HG03103 (cell line): ENCODE results near the gene PATE1.
"Not testable (repeated sequence)": the region's sequence is repeated elsewhere in the genome, so short reads cannot be mapped to it uniquely, and the experiment has no call there.

Experiments
- ATAC-seq: cut with Tn5 transposase; IDR thresholded peaks from one replicate; pipeline ENCODE4 v1.9.1; 2021; ENCODE audit warnings: low read depth; ENCODE audit not compliant: unreplicated experiment

The PATE1 gene, protein sequence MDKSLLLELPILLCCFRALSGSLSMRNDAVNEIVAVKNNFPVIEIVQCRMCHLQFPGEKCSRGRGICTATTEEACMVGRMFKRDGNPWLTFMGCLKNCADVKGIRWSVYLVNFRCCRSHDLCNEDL

DNA sequence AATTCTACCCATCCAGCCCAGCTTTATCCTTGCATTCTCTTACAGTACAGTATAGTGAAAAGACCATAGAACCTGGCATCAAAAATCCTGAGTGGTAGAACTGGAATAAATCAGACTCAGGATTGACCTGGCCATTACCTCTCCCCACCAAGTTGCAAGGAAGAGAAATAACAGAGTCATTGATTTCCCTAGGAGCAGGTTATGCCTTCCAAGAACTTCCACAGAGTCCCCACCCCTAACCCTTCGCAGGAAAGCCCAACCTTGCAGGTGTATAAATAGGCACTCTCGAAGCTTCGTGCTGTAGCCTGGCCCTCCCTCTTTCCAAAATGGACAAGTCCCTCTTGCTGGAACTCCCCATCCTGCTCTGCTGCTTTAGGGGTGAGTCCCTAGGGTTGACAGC is at the start of gene PATE1:
Gene PATE1 (plus strand): TSS at position 301 of the 400 bp plus-strand sequence. CDS start 26 bp downstream, at position 327.
- ATAC-seq, result no peak

DNA sequence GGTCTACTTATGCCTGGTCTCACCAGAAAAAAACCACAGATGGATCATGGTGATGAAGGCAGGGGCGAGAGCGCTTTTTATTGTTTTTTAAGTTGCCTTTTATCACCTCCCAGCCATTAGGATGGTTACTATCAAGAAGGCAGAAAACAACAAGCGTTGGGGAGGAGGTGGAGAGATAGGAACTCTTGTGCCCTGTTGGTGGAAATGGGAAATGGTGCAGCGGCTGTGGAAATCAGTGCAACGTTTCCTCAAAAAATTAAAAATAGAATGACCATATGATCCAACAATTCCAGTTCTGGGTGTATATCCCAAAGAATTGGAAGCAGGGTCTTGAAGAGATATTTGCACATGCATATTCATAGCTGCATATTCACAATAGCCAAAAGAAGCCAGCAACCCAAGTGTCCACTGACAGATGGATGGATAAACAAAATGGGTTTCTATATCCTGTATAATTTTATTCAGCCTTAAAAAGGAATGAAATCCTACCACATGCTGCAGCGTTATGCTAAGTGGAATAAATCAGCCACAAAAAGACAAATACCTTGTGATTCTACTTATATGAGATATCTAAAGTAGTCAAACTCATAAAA is 45.0 kb upstream of the PATE1 start:
- no peak for ATAC-seq

DNA sequence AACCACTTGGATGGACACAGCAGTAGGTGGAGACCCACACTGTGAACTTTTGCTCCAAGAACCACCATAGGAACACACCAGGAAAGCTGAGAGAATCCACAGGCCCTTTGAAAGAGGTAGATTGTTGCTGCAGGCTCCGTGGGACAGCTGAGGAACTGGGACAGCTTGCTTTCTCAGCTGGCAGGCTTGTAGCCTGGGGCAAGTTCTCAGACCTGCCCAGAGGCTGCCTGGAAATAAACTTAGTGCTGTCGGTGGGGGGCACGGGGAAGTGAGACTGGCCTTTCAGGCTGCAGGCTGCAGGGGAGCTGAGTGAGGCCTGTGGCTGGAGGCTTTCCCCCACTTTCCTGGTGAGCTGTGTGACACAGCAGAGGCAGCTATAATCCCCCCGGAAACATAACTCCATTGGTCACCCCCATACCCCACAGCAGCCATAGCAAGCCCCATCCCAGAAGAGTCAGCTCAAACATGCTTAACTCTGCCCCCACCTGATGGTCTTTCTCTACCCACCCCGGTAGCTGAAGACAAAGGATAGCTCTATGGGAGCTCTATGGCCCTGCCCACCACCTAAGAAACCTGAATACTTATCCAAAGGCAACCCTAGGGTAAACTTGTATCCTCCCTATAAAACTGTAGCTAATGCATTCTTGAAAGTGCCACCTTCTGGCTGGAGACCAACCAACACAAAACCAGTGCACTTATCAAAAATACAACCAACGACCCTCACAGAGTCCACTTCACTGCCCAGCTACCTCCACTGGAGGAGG is 44.0 kb upstream of the PATE1 start:
- ATAC-seq, result no peak

DNA sequence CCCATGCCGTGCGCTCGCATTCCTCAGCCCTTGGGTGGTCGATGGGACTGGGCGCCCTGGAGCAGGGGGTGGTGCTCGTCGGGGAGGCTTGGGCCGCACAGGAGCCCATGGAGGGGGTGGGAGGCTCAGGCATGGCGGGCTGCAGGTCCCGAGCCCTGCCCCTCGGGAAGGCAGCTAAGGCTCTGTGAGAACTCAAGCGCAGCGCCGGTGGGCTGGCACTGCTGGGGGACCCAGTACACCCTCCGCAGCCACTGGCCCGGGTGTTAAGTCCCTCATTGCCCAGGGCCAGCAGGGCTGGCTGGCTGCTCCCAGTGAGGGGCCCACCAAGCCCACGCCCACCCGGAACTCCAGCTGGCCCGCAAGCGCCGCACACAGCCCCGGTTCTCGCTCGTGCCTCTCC is 41.4 kb upstream of the PATE1 start:
- ATAC-seq, result not testable (repeated sequence)

DNA sequence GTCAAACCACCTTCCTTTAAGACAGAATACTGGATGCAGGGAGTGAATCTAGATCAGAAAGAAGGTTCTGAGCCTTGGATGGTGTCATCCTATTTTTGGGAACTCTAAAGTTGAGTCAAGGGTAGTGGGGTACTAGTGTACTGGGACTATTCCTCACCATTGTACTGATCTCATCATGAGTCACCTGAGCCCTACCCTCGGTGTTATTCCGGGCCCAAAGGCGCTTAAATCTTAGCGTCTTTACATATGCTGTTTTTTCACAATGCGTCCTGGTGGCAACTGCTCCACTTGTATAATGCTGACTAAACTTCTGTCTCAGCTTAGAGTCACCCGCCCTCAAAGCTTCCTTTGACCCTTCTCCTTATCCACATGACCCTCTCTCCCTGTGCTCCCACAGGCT is 25.3 kb upstream of the PATE1 start:
- no peak for ATAC-seq

DNA sequence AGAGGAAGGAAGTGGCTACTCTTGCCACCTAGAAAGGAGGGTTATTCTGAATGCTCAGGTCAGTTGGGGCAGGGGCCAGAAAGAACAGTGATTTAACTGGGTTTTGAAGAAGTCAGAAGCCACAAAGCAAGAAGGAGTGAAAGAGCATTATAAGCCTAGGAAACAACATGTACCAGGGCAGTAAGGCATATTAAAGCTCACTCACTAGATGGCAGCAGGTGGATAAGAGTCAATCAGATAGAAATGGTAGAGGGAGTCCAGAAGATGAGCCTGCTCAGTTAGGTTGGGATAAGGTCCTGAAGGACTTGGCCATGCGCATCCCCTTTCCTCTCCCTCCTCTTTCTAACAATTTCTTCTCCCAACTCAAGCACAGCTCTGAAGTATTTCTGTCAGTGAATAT is 22.0 kb upstream of the PATE1 start:
- ATAC-seq, result no peak

DNA sequence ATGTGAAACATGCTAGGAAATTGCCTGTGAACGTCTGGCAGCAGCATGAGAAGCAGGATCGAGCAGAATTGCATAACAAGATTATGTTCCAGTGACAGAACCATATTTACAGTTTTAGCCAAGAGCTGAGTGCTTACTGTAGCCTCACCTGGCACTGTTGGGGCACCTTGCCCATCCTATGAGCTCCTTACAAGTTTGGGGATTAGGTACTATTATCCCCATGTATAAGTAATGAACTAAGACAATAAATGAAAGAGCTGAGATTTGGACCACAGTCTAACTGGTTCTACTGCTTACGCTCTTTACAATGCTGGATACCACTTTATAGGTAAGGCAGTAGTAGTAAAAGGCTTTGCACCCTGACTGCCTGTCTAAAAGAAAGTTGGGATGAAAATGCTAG is 17.1 kb upstream of the PATE1 start:
- ATAC-seq, result no peak

DNA sequence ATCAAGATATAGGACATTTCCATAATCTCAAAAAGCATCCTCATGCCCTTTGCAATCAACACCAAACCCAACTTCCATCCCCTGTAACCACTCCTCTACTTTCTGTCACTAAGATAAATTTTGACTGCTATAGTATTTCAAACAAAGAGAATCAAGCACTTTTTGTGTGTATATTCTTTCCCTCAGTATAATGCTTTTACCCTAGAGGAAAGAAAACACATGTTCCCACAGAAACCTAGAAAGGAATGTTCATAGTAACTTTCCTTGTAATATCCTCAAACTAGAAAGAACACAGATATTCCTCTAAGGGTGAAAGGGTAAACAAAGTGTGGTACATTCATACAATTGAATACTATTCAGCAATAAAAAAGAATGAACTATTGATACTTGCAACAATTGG is 5.5 kb upstream of the PATE1 start:
- ATAC-seq, result no peak

DNA sequence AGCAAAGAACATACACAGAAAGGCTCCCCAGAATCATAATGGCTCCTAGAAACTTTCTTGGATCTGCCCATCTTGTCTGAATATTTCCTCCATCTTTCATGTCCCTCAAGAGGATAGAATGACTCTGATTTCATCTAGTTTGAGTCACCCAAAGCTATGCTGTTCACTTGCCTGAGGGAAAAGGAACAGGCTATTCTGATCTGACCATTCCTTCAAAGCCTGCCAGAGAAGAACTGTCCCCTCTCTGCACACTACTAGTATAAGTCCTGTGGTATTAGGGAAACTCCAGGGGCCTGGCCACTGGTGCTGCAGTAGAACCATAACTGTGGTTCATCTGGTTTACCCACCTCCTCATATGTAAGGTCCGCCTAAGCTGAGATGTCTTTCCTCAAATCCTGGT is 2.4 kb upstream of the PATE1 start:
- no peak for ATAC-seq

DNA sequence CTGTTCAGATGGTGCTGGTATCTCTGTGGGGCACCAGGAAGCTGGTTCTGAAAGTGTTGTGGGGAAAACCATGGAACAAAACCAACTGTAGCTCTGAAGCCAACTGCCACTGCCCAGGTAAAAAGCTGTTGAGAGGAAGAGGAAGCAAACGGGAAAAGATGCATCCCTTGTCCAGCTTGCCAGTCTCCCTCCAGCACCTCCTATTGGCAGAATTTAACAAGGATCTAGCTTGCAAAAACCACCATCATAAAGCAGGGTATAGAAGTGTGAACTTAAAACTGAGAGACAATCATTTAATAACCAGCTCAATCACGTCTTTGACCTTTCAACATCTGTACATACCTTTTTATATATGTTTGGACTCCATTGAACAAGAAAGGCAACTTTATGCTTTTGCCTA is 4.5 kb downstream of the PATE1 start:
- no peak for ATAC-seq

DNA sequence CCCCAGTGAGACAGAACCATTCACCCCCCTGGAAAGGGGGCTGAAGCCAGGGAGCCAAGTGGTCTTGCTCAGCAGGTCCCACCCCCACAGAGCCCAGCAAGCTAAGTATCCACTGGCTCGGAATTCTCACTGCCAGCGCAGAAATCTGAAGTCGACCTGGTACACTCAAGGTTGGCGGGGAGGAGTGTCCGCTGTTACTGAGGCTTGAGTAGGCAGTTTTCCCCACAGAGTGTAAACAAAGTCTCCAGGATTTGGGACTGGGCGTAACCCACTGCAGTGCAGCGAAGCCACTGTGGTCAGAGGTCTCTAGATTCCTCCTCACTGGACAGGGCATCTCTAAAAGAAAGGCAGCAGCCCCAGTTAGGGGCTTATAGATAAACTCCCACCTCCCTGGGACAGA is 10.0 kb downstream of the PATE1 start:
- ATAC-seq, result no peak

DNA sequence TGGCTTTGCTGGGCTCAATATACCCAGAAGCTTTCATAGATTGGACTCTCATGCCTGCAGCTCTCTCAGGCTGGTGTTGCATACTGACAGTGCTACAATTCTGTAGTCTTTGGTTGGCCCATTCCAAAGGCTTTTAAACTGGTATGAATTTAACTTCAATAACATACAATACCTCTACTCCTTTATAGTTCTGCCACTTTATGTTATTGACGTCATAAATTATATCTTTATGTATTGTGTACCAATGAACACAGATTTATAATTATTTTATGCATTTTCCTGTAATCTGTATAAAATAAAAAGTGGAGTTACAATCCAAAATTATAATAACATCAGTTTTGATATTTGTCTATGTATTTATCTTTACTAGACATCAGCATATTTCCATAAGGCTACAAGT is 16.4 kb downstream of the PATE1 start:
- no peak for ATAC-seq

DNA sequence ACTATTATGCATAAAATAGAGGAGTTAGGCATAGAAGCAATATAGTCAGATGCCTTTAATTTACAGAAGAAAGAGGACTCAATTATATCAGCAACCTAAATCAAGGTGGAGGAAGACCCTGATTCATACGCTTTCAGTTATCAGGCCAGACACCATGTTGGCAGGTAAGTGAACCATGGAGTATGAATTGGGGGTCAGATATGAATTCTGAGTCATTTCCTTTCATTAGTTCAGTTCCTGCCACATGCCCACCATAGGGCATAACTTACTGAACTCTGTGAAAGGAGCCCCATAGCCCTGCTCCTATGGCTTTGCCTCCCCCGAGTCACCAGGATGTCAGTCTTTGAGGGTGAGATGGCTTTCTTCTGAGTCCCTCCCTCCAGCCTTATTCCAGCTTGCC is 17.4 kb downstream of the PATE1 start:
- no peak for ATAC-seq

DNA sequence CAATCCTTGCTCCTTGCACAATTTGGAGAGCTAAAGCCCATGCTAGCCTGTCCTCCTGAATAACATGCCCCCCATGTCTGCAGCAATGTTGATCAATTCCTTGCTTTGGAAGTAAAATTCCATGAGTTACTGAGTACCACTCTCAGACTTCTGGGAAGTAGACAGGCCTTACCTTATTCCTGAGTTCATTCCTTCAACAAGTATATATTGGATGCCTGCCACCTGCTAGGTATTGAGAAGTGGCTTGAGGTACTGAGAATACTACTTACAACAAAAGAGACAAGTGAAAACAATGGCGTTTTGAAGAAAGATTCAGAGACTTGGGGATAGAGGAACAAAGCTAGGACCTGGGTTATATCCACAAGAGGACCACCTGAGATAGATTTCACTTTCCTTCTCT is 20.2 kb downstream of the PATE1 start:
- no peak for ATAC-seq

DNA sequence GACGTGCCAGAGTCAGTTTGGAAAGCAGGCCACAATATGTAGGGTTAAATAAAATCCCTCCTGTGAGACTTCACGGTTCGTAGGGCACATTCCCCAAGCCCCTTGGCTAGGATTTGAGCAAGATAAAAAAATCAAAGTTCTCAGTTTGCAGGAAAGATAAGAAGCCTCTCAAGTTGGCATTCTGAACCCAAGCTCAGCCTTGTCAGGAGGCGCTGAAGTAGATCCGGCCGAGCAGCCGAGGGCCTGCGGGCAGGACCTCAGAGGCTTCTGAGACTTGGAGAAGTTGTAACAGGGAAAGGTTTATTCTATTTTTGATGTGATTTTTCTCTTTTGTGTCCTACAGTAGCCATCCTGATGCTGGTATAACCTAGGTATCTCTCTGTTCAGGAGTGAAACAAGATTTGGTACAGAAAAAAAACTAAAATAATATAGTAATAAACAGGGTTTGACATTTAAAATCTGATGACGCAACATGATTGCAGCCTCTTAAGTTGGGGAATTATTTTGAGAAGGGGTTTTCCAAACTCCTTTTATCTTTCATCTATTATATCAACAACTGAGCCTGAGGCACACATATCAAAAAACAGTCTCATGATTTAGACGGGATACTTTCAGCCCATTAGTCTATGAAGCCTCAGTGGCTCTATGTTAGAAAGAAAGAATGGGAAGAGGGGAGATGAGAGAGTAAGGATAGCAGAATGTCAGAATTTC is 22.4 kb downstream of the PATE1 start:
- ATAC-seq, result no peak

DNA sequence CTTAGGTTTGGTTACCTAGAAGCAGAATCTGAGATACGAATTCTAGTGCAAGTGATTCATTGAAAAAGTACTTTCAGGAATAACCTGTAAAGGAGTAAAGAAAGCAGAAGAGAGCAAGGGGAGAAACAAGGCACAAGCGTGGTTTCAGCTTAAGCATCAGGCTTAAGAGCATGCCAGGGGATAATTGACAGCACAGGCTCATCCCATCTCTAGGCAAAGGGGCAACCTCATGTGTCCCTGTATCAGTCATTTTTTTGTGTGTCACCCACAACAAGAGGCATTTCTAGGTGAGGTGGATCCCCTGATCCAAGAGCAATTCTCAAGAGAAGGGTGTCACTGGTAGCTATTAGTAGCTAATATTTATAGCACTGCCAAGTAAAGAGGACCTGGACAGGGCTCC is 24.5 kb downstream of the PATE1 start:
- no peak for ATAC-seq

DNA sequence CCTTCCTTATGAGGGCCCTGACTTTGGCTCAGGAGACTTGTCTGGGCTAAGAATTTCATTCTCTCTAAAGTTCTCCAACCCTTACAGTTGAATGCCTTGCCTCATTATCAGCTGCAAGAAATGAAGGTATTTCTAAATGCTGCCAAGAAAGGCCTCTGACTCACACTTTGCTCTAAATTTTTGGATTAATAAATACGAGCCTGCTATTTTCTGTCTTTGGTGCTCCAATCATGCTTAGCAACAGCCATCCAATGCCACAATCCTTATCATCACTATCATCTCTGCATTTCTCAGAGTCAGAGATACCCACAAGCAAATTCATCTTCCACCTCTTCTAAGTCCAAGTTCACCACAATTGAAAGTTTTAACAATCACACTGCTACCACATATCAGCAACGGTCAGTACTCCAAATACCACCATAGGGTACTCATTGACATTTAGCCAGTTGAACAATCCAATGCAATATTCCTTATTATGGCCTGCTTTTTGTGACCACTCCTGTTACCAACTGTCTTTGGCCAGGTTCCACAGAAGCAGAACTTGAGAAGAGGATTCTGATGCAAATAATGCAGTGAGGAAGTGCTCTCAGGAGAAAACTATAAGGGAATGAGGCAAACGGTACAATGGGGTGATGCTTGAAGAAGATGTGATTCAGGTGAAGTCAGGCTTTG is 26.9 kb downstream of the PATE1 start:
- ATAC-seq, result no peak

DNA sequence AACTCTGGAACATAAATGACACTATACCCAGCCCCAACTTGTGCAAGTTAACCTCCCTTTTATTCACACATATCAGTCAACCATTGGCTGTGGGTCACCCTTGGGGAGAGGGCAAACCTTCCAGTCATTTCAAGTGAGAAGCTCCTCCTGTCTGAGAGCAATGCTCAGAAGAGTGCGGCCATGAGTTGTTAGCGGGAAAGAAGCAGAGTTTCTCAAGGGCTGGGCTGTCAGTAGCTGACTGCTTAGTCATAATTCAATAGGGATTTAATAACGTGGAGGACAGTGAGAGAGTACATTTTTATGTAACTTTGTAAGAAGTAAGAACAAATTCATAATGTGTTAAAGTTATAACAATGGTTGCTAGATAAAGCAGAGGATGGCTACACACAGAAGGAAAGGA is 27.4 kb downstream of the PATE1 start:
- ATAC-seq, result no peak

DNA sequence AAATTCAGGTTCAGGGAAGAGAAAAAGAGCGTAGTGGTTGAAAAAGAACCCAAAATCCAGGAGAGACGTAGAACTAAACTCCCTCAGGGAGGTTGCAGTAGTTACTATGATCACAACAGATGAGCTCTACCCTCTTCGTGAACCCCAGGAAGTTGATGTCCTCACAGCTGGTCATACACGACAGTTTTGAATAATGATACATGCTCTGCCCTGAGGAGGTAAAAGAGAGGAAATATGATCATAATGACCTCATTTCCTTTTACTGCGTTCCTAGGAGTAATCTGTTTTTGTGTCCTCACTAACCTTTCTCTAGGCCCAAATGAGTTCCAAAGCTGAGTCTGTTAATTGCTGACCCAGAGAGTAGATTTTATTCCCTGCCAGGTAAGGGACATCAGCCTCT is 31.2 kb downstream of the PATE1 start:
- no peak for ATAC-seq

DNA sequence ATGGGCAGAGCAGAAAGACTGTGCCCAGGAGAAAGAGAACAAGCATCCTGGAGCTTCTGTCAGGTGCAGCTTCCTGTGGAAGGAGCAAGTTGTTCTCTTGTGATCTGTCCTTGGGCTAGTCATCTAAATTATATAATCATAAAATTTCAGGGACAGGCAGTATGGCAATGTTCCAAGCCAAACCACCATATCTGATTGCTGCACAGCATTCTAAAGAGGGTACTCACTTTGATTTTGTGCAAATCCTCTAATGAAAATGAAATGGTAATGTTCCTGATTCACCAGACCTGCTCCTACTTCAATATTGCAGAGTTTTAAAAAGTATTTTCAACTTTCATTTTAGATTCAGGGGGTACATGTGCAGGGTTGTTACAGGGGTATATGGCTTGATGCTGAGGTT is 32.6 kb downstream of the PATE1 start, which contains the start of gene PATE2:
Gene PATE2 (minus strand): TSS at position 101 of the 400 bp plus-strand sequence. CDS start 55 bp downstream, at position 46.
- no peak for ATAC-seq

DNA sequence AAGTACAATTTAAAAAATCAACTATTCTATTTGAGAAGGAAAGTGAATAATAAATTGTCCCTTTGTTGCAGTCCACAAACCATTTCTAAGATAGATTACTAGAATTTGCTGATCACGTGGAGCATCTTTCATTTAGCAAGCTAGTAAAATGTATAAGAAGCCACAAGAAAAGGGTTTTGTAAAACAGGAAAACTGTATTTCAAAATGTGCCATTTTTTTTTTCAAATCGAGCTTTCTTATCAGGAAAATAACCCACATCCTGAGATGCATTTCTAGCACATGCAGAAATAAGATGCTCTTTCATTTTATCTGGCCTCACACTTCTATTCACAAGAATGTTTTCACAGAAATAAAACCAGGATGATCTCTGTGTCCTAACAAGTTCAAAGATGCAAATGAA is 38.6 kb downstream of the PATE1 start:
- no peak for ATAC-seq
